Ishikawa (cell line): ENCODE data around the gene DUSP8.

Experiments used
- CEBPB ChIP-seq: IDR thresholded peaks from 2 replicates; pipeline ENCODE4 v1.6.1; 2012
- CREB1 ChIP-seq: IDR thresholded peaks from 2 replicates; pipeline ENCODE4 v1.6.1; 2012; ENCODE audit warnings: low read depth
- EGR1 ChIP-seq: IDR thresholded peaks from 2 replicates; pipeline ENCODE4 v1.6.1; 2012
- EP300 ChIP-seq: IDR thresholded peaks from 2 replicates; pipeline ENCODE4 v1.6.1; 2012; ENCODE audit warnings: borderline replicate concordance
- FOXM1 ChIP-seq: IDR thresholded peaks from 2 replicates; pipeline ENCODE4 v1.6.1; 2012; ENCODE audit warnings: low read depth, borderline replicate concordance
- NFIC ChIP-seq: IDR thresholded peaks from 2 replicates; pipeline ENCODE4 v1.6.1; 2012
- RAD21 ChIP-seq: IDR thresholded peaks from 2 replicates; pipeline ENCODE4 v1.6.1; 2012; ENCODE audit warnings: low read depth
- TAF1 ChIP-seq: IDR thresholded peaks from 2 replicates; pipeline ENCODE4 v1.6.1; 2012; ENCODE audit warnings: low read depth, mild to moderate bottlenecking
- TCF12 ChIP-seq: IDR thresholded peaks from 2 replicates; pipeline ENCODE4 v1.6.1; 2012; ENCODE audit warnings: low read depth
- TEAD4 ChIP-seq: IDR thresholded peaks from 2 replicates; pipeline ENCODE4 v1.6.1; 2012
- YY1 ChIP-seq: IDR thresholded peaks from 2 replicates; pipeline ENCODE4 v1.6.1; 2012; ENCODE audit warnings: low read depth
- ZBTB7A ChIP-seq: IDR thresholded peaks from 2 replicates; pipeline ENCODE4 v1.6.1; 2012; ENCODE audit warnings: low read depth
- TF ChIP-seq, protein P1 (sequence below): IDR thresholded peaks from 2 replicates; pipeline ENCODE4 v1.6.1; 2012
- TF ChIP-seq, protein P2 (sequence below): IDR thresholded peaks from 2 replicates; pipeline ENCODE4 v1.6.1; 2012; ENCODE audit warnings: low read depth, mild to moderate bottlenecking
- TF ChIP-seq, protein P3 (sequence below): IDR thresholded peaks from 2 replicates; pipeline ENCODE4 v1.6.1; 2012

The DUSP8 gene

DNA sequence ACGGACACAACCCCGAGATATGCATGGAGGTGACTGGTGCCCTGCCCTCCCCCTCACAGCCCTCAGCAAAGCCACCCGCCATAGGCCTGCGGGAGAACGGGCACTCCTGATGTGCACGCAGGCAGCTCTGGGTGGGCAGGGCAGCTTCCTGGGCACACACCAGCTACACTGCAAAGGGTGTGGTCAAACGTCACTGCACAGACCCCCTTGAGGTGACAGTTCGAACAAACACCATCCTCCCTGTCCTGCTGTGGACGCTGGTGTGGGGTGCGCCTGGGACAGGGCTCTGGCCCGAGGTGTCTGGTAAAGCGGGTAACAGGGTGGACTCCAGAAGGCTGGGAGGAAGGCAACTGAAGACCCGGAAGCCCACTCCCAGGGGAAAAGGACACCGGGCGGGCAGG is 63.6 kb downstream of the DUSP8 start:
- TF ChIP-seq NFIC (no peak), YY1 (no peak), FOXM1 (no peak), TCF12 (no peak), CREB1 (no peak), RAD21 (no peak)
- TF ChIP-seq, protein P1, sequence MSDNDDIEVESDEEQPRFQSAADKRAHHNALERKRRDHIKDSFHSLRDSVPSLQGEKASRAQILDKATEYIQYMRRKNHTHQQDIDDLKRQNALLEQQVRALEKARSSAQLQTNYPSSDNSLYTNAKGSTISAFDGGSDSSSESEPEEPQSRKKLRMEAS, result no peak
- TF ChIP-seq, protein P2, sequence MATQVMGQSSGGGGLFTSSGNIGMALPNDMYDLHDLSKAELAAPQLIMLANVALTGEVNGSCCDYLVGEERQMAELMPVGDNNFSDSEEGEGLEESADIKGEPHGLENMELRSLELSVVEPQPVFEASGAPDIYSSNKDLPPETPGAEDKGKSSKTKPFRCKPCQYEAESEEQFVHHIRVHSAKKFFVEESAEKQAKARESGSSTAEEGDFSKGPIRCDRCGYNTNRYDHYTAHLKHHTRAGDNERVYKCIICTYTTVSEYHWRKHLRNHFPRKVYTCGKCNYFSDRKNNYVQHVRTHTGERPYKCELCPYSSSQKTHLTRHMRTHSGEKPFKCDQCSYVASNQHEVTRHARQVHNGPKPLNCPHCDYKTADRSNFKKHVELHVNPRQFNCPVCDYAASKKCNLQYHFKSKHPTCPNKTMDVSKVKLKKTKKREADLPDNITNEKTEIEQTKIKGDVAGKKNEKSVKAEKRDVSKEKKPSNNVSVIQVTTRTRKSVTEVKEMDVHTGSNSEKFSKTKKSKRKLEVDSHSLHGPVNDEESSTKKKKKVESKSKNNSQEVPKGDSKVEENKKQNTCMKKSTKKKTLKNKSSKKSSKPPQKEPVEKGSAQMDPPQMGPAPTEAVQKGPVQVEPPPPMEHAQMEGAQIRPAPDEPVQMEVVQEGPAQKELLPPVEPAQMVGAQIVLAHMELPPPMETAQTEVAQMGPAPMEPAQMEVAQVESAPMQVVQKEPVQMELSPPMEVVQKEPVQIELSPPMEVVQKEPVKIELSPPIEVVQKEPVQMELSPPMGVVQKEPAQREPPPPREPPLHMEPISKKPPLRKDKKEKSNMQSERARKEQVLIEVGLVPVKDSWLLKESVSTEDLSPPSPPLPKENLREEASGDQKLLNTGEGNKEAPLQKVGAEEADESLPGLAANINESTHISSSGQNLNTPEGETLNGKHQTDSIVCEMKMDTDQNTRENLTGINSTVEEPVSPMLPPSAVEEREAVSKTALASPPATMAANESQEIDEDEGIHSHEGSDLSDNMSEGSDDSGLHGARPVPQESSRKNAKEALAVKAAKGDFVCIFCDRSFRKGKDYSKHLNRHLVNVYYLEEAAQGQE, result no peak

GRCh38 chr11:1507381-1508140 is 64.5 kb downstream of the DUSP8 start:
- TF ChIP-seq ZBTB7A, result no peak
- TF ChIP-seq, protein P2, result no peak
- TF ChIP-seq, protein P1, result no peak
- no peak for TF ChIP-seq EP300
- TF ChIP-seq RAD21, result no peak
- no peak for TF ChIP-seq YY1
- no peak for TF ChIP-seq TAF1
- TF ChIP-seq CREB1, result no peak
- TF ChIP-seq TEAD4, result no peak

- no peak for TF ChIP-seq RAD21
- TF ChIP-seq, protein P1, result no peak
These were observed 65.1 kb downstream of the DUSP8 start for GRCh38 chr11:1506981-1507380.

- no peak for TF ChIP-seq TAF1
These were observed 66.6 kb downstream of the DUSP8 start for GRCh38 chr11:1505480-1505879.

DNA sequence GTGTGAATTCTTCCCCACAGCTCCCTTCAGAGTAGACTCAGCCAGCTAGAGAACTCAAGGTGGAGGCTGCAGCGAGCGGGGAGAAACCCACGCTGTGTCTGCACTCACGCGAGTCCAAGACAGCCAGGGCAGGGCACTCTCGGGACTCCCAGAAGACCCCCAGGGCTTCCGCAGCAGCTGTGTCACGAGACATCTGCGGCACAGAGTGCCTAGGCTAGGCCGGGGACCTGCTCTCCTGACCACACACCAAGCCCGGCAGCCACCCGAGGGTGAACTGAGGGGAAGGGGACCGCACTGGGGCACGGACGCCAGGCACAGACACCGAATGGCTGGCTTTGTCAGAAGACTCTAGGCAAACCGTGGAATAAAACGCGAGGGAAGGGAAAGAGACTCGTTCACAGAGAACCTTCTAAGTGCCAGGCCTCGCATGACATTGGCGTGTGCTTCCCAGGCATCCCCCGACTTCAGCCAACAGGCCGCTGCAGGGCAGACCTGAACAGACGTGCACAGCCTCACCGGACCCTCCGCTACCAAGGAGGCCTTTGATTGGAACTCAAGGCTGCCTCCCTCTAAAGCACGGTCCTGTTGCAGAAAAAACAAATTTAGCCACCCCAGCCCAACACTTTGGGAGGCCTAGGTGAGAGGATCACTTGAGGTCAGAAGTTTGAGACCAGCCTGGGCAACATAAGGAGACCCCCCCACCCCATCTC is 67.3 kb downstream of the DUSP8 start:
- TF ChIP-seq, protein P3, sequence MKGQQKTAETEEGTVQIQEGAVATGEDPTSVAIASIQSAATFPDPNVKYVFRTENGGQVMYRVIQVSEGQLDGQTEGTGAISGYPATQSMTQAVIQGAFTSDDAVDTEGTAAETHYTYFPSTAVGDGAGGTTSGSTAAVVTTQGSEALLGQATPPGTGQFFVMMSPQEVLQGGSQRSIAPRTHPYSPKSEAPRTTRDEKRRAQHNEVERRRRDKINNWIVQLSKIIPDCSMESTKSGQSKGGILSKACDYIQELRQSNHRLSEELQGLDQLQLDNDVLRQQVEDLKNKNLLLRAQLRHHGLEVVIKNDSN, result no peak
- TF ChIP-seq TAF1 (no peak), TEAD4 (no peak), ZBTB7A (no peak), RAD21 (no peak), YY1 (no peak), CEBPB (no peak), NFIC (no peak), TCF12 (no peak), CREB1 (no peak), FOXM1 (no peak), EGR1 (no peak), EP300 (no peak)
- TF ChIP-seq, protein P1, result no peak
- TF ChIP-seq, protein P2, result no peak
